Thymus (tissue), 11 donors: ENCODE data around the gene CBLIF. TPM values are rescaled to one million over a fixed set of nuclear protein-coding genes. Genes with fewer than 3 reads are reported as not detected.
"Not testable (repeated sequence)": the region's sequence is repeated elsewhere in the genome, so short reads cannot be mapped to it uniquely, and the experiment has no call there.

Experiments
- DNase-seq, 9 donors: peaks; one replicate each; pipeline ENCODE4 v3.0.0-alpha.2; 2013; ENCODE audit warnings: low spot score in 9 of 9, low read depth in 6 of 9, missing footprints in 1 of 9
- H3K27ac ChIP-seq, 2 donors: one replicate each; pipeline ENCODE4 v1.5.1; 2013; ENCODE audit warnings: control low read depth in 1 of 2, low read depth in 1 of 2, low read length in 1 of 2, mild to moderate bottlenecking in 1 of 2, moderate library complexity in 1 of 2
- H3K27me3 ChIP-seq, 2 donors: one replicate each; pipeline ENCODE4 v1.5.1; 2013; ENCODE audit warnings: low read length in 1 of 2; ENCODE audit not compliant: control insufficient read depth in 2 of 2, insufficient read depth in 1 of 2
- H3K36me3 ChIP-seq, 2 donors: one replicate each; pipeline ENCODE4 v1.5.1; 2013; ENCODE audit warnings: low read length in 1 of 2, mild to moderate bottlenecking in 1 of 2, moderate library complexity in 1 of 2; ENCODE audit not compliant: control insufficient read depth in 2 of 2, insufficient read depth in 2 of 2
- H3K4me1 ChIP-seq, 2 donors: one replicate each; pipeline ENCODE4 v1.5.1; 2013; ENCODE audit warnings: low read length in 2 of 2; ENCODE audit not compliant: control insufficient read depth in 2 of 2, insufficient read depth in 2 of 2
- H3K4me3 ChIP-seq, 2 donors: one replicate each; pipeline ENCODE4 v1.5.1; 2013; ENCODE audit warnings: low read length in 2 of 2, control low read depth in 1 of 2, mild to moderate bottlenecking in 1 of 2
- H3K9me3 ChIP-seq, 2 donors: one replicate each; pipeline ENCODE4 v1.5.1; 2013; ENCODE audit warnings: low read length in 1 of 2, mild to moderate bottlenecking in 1 of 2; ENCODE audit not compliant: control insufficient read depth in 2 of 2, insufficient read depth in 1 of 2
- WGBS: extraction: QIAGEN DNeasy Blood & Tissue Kit; methylation state at CpG from one replicate; pipeline ENCODE4 v1.1.7; 2013; 5-methylcytosine and 5-hydroxymethylcytosine counted together
- polyA plus RNA-seq: library from polyadenylated mRNA; stranded (reverse); fragments of 200-250 nt; gene quantifications from one replicate; pipeline ENCODE4 v1.2.3, GENCODE V29; 2013
- total RNA-seq: library from RNA; stranded (reverse); fragments of 120-200 nt; gene quantifications from one replicate; pipeline ENCODE4 v1.2.4, GENCODE V29; 2013
- donor health status: healthy.

The CBLIF gene
- total and polyA plus RNA-seq, 2 donors: 0.05 TPM; not detected in 1

GRCh38 chr11:59794417-59794816 lies 50.9 kb downstream of the CBLIF start:
- DNase-seq: no peak
- Histone ChIP-seq H3K27ac (no peak overlapping the region), H3K27me3 (no peaks in the 10 kb centered on the region), H3K4me1 (no peaks in the 10 kb centered on the region), H3K4me3 (no peak overlapping the region), H3K9me3 (no peaks in the 10 kb centered on the region), H3K36me3 (no peaks in the 10 kb centered on the region)
- WGBS: 96% methylated on average over 3 of the region's 3 CpGs

- Histone ChIP-seq H3K27me3 (no peaks in the 10 kb centered on the region), H3K27ac (no peak overlapping the region), H3K4me1 (no peaks in the 10 kb centered on the region), H3K4me3 (no peak overlapping the region), H3K9me3 (no peaks in the 10 kb centered on the region), H3K36me3 (no peaks in the 10 kb centered on the region)
- WGBS: 92% methylated on average over 1 of the region's 1 CpG
- DNase-seq: no peak
These were observed 52.8 kb downstream of the CBLIF start for GRCh38 chr11:59792507-59792906.

- WGBS: 98% methylated on average over 4 of the region's 4 CpGs
- H3K9me3 ChIP-seq: no peaks in the 10 kb centered on the region
- no peaks in the 10 kb centered on the region for H3K36me3 ChIP-seq
- no peak overlapping the region for H3K4me3 ChIP-seq
- H3K27me3 ChIP-seq: no peaks in the 10 kb centered on the region
- no peak for DNase-seq
- no peaks in the 10 kb centered on the region for H3K4me1 ChIP-seq
- no peak overlapping the region for H3K27ac ChIP-seq
These were observed 53.7 kb downstream of the CBLIF start for GRCh38 chr11:59791639-59792038.

GRCh38 chr11:59787816-59788215 lies 57.5 kb downstream of the CBLIF start:
- no peak for DNase-seq
- no peak overlapping the region for H3K4me3 ChIP-seq
- H3K27ac ChIP-seq: no peak overlapping the region
- H3K27me3 ChIP-seq: no peaks in the 10 kb centered on the region
- H3K9me3 ChIP-seq: no peaks in the 10 kb centered on the region
- H3K4me1 ChIP-seq: no peaks in the 10 kb centered on the region
- no peaks in the 10 kb centered on the region for H3K36me3 ChIP-seq
- WGBS: 89% methylated on average over 3 of the region's 3 CpGs

GRCh38 chr11:59787255-59787588 lies 58.1 kb downstream of the CBLIF start:
- Histone ChIP-seq H3K36me3 (no peaks in the 10 kb centered on the region), H3K27me3 (no peaks in the 10 kb centered on the region), H3K4me3 (no peak overlapping the region), H3K9me3 (no peaks in the 10 kb centered on the region), H3K27ac (no peak overlapping the region), H3K4me1 (no peaks in the 10 kb centered on the region)
- DNase-seq: no peak
- 97% methylated on average over 4 of the region's 4 CpGs for WGBS

- H3K4me3 ChIP-seq: no peak overlapping the region
- H3K27me3 ChIP-seq: no peaks in the 10 kb centered on the region
- H3K27ac ChIP-seq: no peak overlapping the region
- H3K36me3 ChIP-seq: no peaks in the 10 kb centered on the region
- no peaks in the 10 kb centered on the region for H3K4me1 ChIP-seq
- 96% methylated on average over 4 of the region's 4 CpGs for WGBS
- no peaks in the 10 kb centered on the region for H3K9me3 ChIP-seq
- no peak for DNase-seq
These were observed 59.5 kb downstream of the CBLIF start for GRCh38 chr11:59785818-59786217.

- not testable (repeated sequence) for H3K4me3 ChIP-seq, H3K36me3 ChIP-seq, DNase-seq, H3K27ac ChIP-seq, H3K4me1 ChIP-seq, H3K9me3 ChIP-seq, H3K27me3 ChIP-seq
- 97% methylated on average over 5 of the region's 5 CpGs for WGBS
These were observed 60.9 kb downstream of the CBLIF start for GRCh38 chr11:59784441-59784840.

GRCh38 chr11:59783632-59784090 lies 61.6 kb downstream of the CBLIF start:
- Histone ChIP-seq H3K27ac (no peak overlapping the region), H3K4me3 (no peak overlapping the region), H3K9me3 (no peaks in the 10 kb centered on the region), H3K36me3 (no peaks in the 10 kb centered on the region), H3K27me3 (no peaks in the 10 kb centered on the region), H3K4me1 (no peaks in the 10 kb centered on the region)
- no peak for DNase-seq
- WGBS: 73% methylated on average over 4 of the region's 4 CpGs

- Histone ChIP-seq H3K9me3 (no peaks in the 10 kb centered on the region), H3K27ac (no peak overlapping the region), H3K27me3 (no peaks in the 10 kb centered on the region), H3K4me3 (no peak overlapping the region), H3K4me1 (no peaks in the 10 kb centered on the region), H3K36me3 (no peaks in the 10 kb centered on the region)
- DNase-seq: no peak
- WGBS: 92% methylated on average over 2 of the region's 2 CpGs
These were observed 63.2 kb downstream of the CBLIF start for GRCh38 chr11:59782080-59782479.

GRCh38 chr11:59779487-59779886 lies 65.8 kb downstream of the CBLIF start:
- H3K27me3 ChIP-seq: no peaks in the 10 kb centered on the region
- no peak for DNase-seq
- no peak overlapping the region for H3K27ac ChIP-seq
- H3K36me3 ChIP-seq: no peaks in the 10 kb centered on the region
- no peak overlapping the region for H3K4me3 ChIP-seq
- H3K4me1 ChIP-seq: no peaks in the 10 kb centered on the region
- WGBS: 85% methylated on average over 1 of the region's 1 CpG
- no peaks in the 10 kb centered on the region for H3K9me3 ChIP-seq
